ENCODE results near the gene ANP32E.
"Not testable (repeated sequence)": the region's sequence is repeated elsewhere in the genome, so short reads cannot be mapped to it uniquely, and the experiment has no call there.

- not testable (repeated sequence) for TF ChIP-seq CTCF (IDR thresholded peaks at IDR 0.05 in 4 of 5, conservative IDR thresholded peaks at IDR 0.05 in 1 of 5); POLR2A (IDR thresholded peaks at IDR 0.05)
Observed at GRCh38 chr1:150214099-150214756, 21.7 kb downstream of the ANP32E start.
